HG02852 (cell line): ENCODE results near the gene TAAR5.
"Not testable (repeated sequence)": the region's sequence is repeated elsewhere in the genome, so short reads cannot be mapped to it uniquely, and the experiment has no call there.

Source experiments
- ATAC-seq: cut with Tn5 transposase; IDR thresholded peaks from one replicate; pipeline ENCODE4 v1.9.1; 2021; ENCODE audit warnings: mild to moderate bottlenecking, moderate library complexity; ENCODE audit not compliant: unreplicated experiment

Gene TAAR5

DNA sequence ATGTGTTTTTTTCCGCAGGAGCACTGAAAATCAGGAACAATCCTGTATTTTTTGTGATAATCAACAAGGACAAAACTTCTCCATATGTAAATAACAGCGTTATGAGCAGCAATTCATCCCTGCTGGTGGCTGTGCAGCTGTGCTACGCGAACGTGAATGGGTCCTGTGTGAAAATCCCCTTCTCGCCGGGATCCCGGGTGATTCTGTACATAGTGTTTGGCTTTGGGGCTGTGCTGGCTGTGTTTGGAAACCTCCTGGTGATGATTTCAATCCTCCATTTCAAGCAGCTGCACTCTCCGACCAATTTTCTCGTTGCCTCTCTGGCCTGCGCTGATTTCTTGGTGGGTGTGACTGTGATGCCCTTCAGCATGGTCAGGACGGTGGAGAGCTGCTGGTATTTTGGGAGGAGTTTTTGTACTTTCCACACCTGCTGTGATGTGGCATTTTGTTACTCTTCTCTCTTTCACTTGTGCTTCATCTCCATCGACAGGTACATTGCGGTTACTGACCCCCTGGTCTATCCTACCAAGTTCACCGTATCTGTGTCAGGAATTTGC, 19.2 kb downstream of the TAAR5 start, which contains the start of gene TAAR6:
Gene TAAR6, plus strand, starts transcription at position 102 of the 557 bp plus-strand sequence. Its CDS starts 0 bp downstream, at position 102.
- no peak for ATAC-seq

DNA sequence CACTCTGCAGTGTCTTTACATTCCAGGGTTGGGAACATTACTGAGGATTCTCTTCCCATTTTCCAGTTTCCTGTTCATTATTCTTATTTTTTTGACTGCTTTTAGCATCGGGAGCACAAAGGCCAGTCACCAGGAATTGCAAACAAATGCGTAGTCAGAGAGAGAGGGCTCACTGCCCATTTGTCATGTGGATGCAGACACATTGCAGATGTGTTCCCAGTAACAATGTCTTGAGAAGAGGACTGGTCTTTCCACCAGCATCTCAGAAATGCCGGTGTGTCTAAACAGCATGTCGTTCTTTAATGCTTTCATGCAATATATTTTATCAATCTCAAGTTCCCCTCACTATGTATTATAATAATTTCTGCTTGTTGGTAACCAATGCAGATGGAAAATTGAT, 20.4 kb downstream of the TAAR5 start:
- ATAC-seq, result no peak

DNA sequence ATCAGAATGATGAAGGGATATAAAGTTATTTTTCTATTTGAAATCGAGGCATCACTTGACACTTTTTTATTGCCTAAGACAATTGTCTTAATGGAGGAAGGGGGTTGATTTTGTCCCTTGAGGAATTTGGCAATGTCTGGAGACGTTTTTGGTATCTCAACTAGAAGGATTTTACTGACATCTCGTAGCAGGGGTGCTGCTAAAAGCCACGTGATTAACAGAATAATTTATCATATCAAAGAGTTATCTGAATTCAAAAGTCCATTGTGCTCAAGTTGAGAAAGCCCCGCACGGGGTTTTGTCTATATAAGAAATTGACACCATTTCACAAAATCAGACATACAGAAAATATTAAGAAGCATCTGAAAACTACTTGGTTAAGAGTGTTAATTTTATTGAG, 20.9 kb downstream of the TAAR5 start:
- no peak for ATAC-seq

DNA sequence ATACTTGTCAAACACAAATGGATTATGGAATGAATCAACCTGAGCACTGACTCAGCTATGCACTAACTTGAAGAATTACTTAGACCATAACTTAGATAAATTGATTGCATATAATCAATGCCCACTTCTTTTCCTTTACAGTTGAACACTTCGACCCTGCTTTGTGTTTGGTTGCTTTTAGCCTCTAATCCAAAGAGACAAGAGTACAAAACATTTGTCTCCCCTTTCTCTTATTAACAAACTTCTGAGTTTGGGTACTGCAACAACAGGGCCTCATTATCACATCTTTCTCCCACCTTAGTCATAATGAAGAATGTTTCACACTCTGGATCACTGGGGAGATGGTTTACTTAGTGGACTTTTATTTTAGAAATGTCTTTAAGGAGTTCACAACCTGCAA, 22.0 kb downstream of the TAAR5 start:
- ATAC-seq, result no peak

DNA sequence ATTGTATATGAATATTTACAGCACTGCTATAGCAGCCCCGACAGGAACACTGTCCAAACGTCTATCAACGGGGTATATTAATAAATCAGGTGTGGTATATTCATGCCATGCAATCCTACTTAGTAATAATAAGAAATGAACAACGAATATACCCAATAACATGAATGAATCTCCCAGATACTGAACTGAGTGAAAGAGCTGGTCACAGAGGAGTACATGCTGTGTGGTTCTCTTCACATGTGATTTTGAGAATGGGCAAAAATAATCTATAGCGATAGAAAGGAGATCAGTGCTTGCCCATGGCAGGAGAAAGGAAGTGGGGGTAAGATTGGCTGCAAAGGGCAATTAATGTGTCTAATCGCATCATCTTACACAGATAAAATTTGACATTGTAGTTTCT, 23.1 kb downstream of the TAAR5 start:
- no peak for ATAC-seq

DNA sequence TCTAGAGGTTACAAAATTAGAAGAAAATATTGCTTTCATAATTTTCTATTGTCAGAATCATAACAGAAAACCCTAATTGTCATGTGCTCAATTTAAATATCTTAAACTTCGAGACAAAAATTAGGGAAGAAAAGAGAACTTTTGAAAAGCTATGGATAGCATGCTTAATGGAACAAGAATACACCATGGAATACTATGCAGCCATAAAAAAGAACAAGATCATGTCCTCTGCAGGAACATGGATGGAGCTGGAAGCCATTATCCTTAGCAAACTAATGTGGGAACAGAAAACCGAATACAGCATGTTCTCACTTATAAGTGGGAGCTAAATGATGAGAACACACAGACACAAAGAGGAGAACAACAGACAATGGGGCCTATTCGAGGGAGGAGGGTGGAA, 29.5 kb downstream of the TAAR5 start:
- ATAC-seq, result not testable (repeated sequence)

DNA sequence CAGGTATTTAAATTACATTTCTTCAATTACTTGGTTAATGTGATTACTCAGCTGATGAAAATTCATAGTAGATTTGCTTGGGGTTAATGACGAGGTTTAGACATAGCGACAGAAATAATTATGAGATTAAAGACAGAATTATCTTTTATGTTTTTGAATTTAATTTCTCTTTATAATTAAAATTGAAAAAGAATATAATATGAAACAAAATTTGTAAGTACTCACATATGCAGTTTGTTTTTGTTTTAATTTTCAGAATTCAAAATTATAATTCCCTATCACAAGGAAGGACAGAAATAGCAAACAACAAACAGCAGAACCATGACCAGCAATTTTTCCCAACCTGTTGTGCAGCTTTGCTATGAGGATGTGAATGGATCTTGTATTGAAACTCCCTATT, 37.2 kb downstream of the TAAR5 start, which contains the start of gene TAAR8:
Gene TAAR8, plus strand, starts transcription at position 301 of the 400 bp plus-strand sequence. Its CDS starts 21 bp downstream, at position 322.
- no peak for ATAC-seq

DNA sequence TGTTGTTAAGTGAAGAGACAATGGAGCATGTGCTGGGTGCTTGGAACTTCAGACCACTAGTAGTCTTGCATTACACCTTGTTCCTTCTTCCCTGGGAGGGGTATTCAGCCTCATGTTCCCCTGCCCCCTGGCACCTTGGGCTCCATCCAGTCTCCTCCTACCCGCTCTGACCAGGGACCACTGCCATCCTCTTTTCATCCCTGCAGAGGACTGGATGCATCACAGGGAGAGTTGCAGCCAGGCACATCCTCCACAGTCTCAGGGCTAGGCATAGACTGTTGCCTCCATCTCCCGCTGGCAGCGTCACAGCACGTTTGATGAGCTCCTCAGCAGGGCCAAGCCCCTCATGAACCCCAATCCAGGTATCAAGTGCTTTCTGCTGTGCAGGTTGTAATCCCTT, 38.3 kb downstream of the TAAR5 start:
- ATAC-seq, result no peak

DNA sequence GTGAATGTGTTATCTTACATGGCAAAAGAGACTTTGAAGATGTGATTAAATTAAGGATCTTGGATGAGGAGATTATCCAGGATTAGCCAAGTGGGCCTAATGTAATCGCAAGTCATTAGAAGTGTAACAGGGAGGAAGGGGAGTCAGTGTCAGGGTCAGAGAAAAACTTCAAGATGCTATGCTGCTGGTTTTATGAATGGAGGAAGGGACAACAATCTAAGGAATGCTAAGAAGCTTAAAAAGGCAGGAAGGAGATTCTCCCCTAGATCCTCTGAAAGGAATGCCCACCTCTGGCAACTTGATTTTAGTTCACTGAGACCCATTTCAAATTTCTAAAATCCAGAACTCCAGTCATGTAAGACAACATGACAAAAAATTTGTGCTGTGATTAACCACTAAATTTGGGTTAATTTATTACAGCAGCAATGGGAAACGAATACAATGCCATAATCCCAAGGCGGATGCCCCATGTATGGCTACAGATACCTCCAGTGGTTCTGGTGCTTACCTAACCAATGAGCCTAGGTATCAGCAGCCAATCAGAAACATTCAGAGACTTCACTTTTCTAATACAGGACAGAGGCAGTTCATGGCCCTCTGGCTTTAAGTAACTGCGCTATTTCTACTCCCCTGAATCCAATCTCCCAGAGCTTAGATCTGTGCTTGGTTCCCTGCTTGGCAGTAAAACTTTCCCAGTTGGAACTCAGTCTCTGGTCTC, 40.6 kb downstream of the TAAR5 start:
- ATAC-seq, result no peak

DNA sequence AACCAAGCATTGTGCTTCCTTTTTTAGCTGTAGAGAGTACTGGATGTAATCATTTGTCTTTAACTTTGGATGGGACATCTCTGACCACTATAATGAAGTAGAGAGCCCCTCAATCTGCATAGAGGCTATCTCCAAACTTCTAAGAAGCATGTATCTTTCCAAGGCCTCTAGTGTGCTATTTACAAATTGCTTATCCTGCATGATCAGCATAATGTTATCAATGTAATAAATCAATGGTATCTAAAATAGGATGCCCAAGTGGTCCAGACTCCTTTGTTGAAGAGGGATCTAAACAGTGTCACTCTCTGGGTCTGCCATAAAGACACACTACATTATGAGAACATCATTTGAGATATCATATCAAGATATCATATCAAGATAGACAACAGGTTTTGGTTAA, 44.7 kb downstream of the TAAR5 start:
- ATAC-seq, result no peak
